GM12878 (cell line): ENCODE measurements around the gene INSRR. TPM values are rescaled to one million over a fixed set of nuclear protein-coding genes. Genes with fewer than 3 reads are reported as not detected.

Source experiments
- ATAC-seq: fragments of 200-7000 bp; cut with Tn5 transposase; 3 replicates; pipeline ENCODE4 v1.9.1; 2020; ENCODE audit warnings: mild to moderate bottlenecking, moderate library complexity
- BruUV-seq: library from RNA; stranded (reverse); fragments of 400-500 nt; replicated peaks from 2 replicates; lab custom pipeline; 2021; lab: Mats Ljungman, UMichigan
- CTCF ChIA-PET: fragments of 300-600 bp; sonication (Branson Sonifier 250); formaldehyde crosslinking; extraction: SDS; loops from one replicate; lab custom pipeline; 2021; ENCODE audit warnings: inconsistent platforms; lab: Yijun Ruan, JAX
- POLR2A ChIA-PET: fragments of 350-600 bp; formaldehyde crosslinking; extraction: SDS; loops from one replicate; lab custom pipeline; 2021; ENCODE audit warnings: inconsistent platforms; lab: Charles Lee
- RAD21 ChIA-PET: fragments of 300-600 bp; sonication (Branson Sonifier 250); formaldehyde crosslinking; loops from one replicate; lab custom pipeline; 2023; ENCODE audit warnings: antibody characterized with exemption; ENCODE audit not compliant: unreplicated experiment; lab: Charles Lee
- SMC1A ChIA-PET: fragments of 300-600 bp; sonication (Branson Sonifier 250); formaldehyde crosslinking; loops from one replicate; lab custom pipeline; 2023; ENCODE audit not compliant: unreplicated experiment, uncharacterized antibody; lab: Charles Lee
- DNase-seq: peaks from one replicate; pipeline ENCODE4 v3.0.0-alpha.2; 2011; ENCODE audit warnings: low read depth, low spot score
- FAIRE-seq: peaks from 3 replicates; lab custom pipeline; 2011; peaks lifted over from hg19 to GRCh38; lab: Jason Lieb, UNC
- H2AFZ ChIP-seq: 2 replicates; pipeline ENCODE4 v1.6.0; 2011; ENCODE audit warnings: low read depth, low read length, control low read depth; ENCODE audit not compliant: control insufficient read depth
- H3K27ac ChIP-seq: 2 replicates; pipeline ENCODE4 v1.5.1; 2011; ENCODE audit warnings: control low read depth; ENCODE audit not compliant: control insufficient read depth, insufficient read depth
- H3K27me3 ChIP-seq, 2 experiments: replicated peaks in 1 of 2; 2 replicates each; pipeline versions ENCODE4 v1.6.0 to v1.6.1; 2011; ENCODE audit warnings: low read length in 1 of 2; ENCODE audit not compliant: control insufficient read depth in 2 of 2, insufficient read depth in 2 of 2
- H3K36me3 ChIP-seq, 2 experiments: 2 replicates each; pipeline ENCODE4 v1.5.1; 2011; ENCODE audit warnings: low read length in 1 of 2; ENCODE audit not compliant: control insufficient read depth in 2 of 2, insufficient read depth in 2 of 2
- H3K4me1 ChIP-seq: 2 replicates; pipeline ENCODE4 v1.6.1; 2011; ENCODE audit warnings: mild to moderate bottlenecking, low read length, moderate library complexity, mixed read lengths; ENCODE audit not compliant: control insufficient read depth, insufficient read depth
- H3K4me2 ChIP-seq: 2 replicates; pipeline ENCODE4 v1.6.0; 2011; ENCODE audit warnings: control low read depth; ENCODE audit not compliant: control insufficient read depth, insufficient read depth
- H3K4me3 ChIP-seq: fragments of 200-600 bp; sonication (generic); 2 replicates; pipeline ENCODE4 v1.5.1; 2016
- H3K79me2 ChIP-seq: 2 replicates; pipeline ENCODE4 v1.6.0; 2011; ENCODE audit warnings: low read length; ENCODE audit not compliant: control insufficient read depth, insufficient read depth
- H3K9ac ChIP-seq: 2 replicates; pipeline ENCODE4 v1.8.0; 2011; ENCODE audit warnings: low read length, control low read depth, mixed read lengths; ENCODE audit not compliant: control insufficient read depth, insufficient read depth
- H3K9me3 ChIP-seq: replicated peaks from 3 replicates; pipeline ENCODE4 v1.5.1; 2011; ENCODE audit warnings: mild to moderate bottlenecking, low read length; ENCODE audit not compliant: control insufficient read depth, insufficient read depth
- H4K20me1 ChIP-seq: 2 replicates; pipeline ENCODE4 v1.6.0; 2011; ENCODE audit not compliant: control insufficient read depth, insufficient read depth
- ATF3 ChIP-seq: IDR thresholded peaks from 2 replicates; pipeline ENCODE4 v1.6.1; 2011; ENCODE audit warnings: low read depth, mild to moderate bottlenecking, low read length, moderate library complexity, borderline replicate concordance; ENCODE audit errors: extremely low read depth
- BCL3 ChIP-seq: IDR thresholded peaks from 2 replicates; pipeline ENCODE4 v1.6.1; 2011; ENCODE audit warnings: borderline replicate concordance, low read depth, mild to moderate bottlenecking, moderate library complexity, low read length; ENCODE audit not compliant: insufficient read depth, poor library complexity, severe bottlenecking
- ETV6 ChIP-seq, 2 experiments: fragments of 450-650 bp in 1 of 2; IDR thresholded peaks in 1 of 2; conservative IDR thresholded peaks in 1 of 2; 2 replicates each; pipeline ENCODE4 v1.6.1; 2014; ENCODE audit warnings: antibody characterized with exemption in 1 of 2, borderline replicate concordance in 1 of 2, low read depth in 1 of 2, mild to moderate bottlenecking in 1 of 2, moderate library complexity in 1 of 2
- HCFC1 ChIP-seq: fragments of 150-350 bp; IDR thresholded peaks from 2 replicates; pipeline ENCODE4 v1.6.1; 2014; ENCODE audit warnings: low read length
- MAX ChIP-seq: IDR thresholded peaks from 2 replicates; pipeline ENCODE4 v1.6.1; 2012; ENCODE audit warnings: low read depth, low read length, improper control_type of control experiment
- NBN ChIP-seq: fragments of 450-650 bp; IDR thresholded peaks from 2 replicates; pipeline ENCODE4 v1.6.1; 2016
- POU2F2 ChIP-seq: IDR thresholded peaks from 3 replicates; pipeline ENCODE4 v1.6.1; 2011; ENCODE audit warnings: low read depth, mild to moderate bottlenecking, low read length, borderline replicate concordance
- PRDM15 ChIP-seq: fragments of 450-650 bp; formaldehyde crosslinking; IDR thresholded peaks from 2 replicates; pipeline ENCODE4 v1.4.0; 2020; ENCODE audit warnings: mild to moderate bottlenecking, moderate library complexity
- RBBP5 ChIP-seq: fragments of 200-600 bp; sonication (generic); conservative IDR thresholded peaks from 2 replicates; pipeline ENCODE4 v1.6.1; 2016
- RELB ChIP-seq: fragments of 450-650 bp; IDR thresholded peaks from 2 replicates; pipeline ENCODE4 v1.6.1; 2017; ENCODE audit warnings: low read depth, mild to moderate bottlenecking, moderate library complexity
- SUPT20H ChIP-seq: IDR thresholded peaks from 2 replicates; pipeline ENCODE4 v1.6.1; 2011; ENCODE audit warnings: low read depth, mild to moderate bottlenecking, low read length, moderate library complexity, borderline replicate concordance; ENCODE audit not compliant: control insufficient read depth
- SUZ12 ChIP-seq: fragments of 200-600 bp; sonication (generic); IDR thresholded peaks from one replicate; pipeline ENCODE4 v1.6.1; 2018; ENCODE audit warnings: antibody characterized with exemption, mild to moderate bottlenecking; ENCODE audit not compliant: unreplicated experiment
- TAF1 ChIP-seq: IDR thresholded peaks from 2 replicates; pipeline ENCODE4 v1.6.1; 2011; ENCODE audit warnings: mild to moderate bottlenecking, low read depth, low read length, borderline replicate concordance
- TCF7 ChIP-seq: IDR thresholded peaks from 2 replicates; pipeline ENCODE4 v1.6.1; 2014; ENCODE audit warnings: antibody characterized with exemption, borderline replicate concordance
- ZNF622 ChIP-seq: fragments of 450-650 bp; IDR thresholded peaks from 2 replicates; pipeline ENCODE4 v1.6.1; 2017; ENCODE audit warnings: mild to moderate bottlenecking, inconsistent platforms
- ZSCAN29 ChIP-seq: fragments of 450-650 bp; IDR thresholded peaks from 2 replicates; pipeline ENCODE4 v1.6.1; 2017; ENCODE audit warnings: mild to moderate bottlenecking, moderate library complexity
- WGBS: methylation state at CpG from one replicate; pipeline ENCODE4 v1.1.6; 2016; ENCODE audit warnings: low lambda C conversion rate; ENCODE audit not compliant: insufficient replicate concordance, insufficient coverage; ENCODE audit errors: missing lambda C conversion rate; 5-methylcytosine and 5-hydroxymethylcytosine counted together
- in situ Hi-C: fragments of 300-500 bp; cut with MboI; formaldehyde crosslinking; loops from 9 replicates; pipeline ENCODE4 v1.14.3; 2018; ENCODE audit warnings: mixed read lengths
- intact Hi-C: fragments of 100-400 bp; cut with micrococcal nuclease; formaldehyde crosslinking; loops from one replicate; pipeline ENCODE4 v1.14.2; 2022; ENCODE audit not compliant: unreplicated experiment
- polyA plus RNA-seq, 11 experiments: library from polyadenylated mRNA; depleted of rRNA in 4 of 11; unstranded in 6 of 11; stranded (reverse) in 5 of 11; fragments of >200 nt; fragmentation: Nextera tagmentation in 4 of 11; fragmentation: Illumina TruSeq in 1 of 11; extraction: Ambion mirVana in 4 of 11; extraction: Trizol in 1 of 11; gene quantifications; 1 replicate in 1 of 11; 2 replicates in 10 of 11; pipeline versions ENCODE4 v1.2.1 to v1.2.3, GENCODE V29; 2011 to 2016; ENCODE audit warnings: inconsistent platforms in 2 of 11, missing spikeins in 2 of 11, low read depth in 1 of 11
- total RNA-seq, 4 experiments: library from RNA; depleted of rRNA in 3 of 4; stranded (reverse); fragments of >200 nt in 3 of 4; fragmentation: Illumina TruSeq in 1 of 4; extraction: Trizol in 1 of 4; gene quantifications; 2 replicates each; pipeline versions ENCODE4 v1.2.1 to v1.2.3, GENCODE V29; 2013 to 2021

The INSRR gene
- total and polyA plus RNA-seq, 10 of the 15 experiments (the other 5 are each of a cell fraction or from before 2014, with no cell fraction given), result 0.01 TPM; not detected in 9

- TF ChIP-seq PRDM15 (CRISPR knock-in tag), result no peak
- no peak for TF ChIP-seq SUZ12
- no peak for TF ChIP-seq BCL3
- TF ChIP-seq HCFC1, result no peak
- TF ChIP-seq, all 136 proteins: peak for 0
Observed at GRCh38 chr1:156873659-156874058, 14.7 kb upstream of the INSRR start (continued).

- no TSS peak for BruUV-seq
- POLR2A ChIA-PET, result no interaction called here
- H3K27me3 ChIP-seq, result no peaks in the 10 kb centered on the region; a peak in 3 of 4 replicates
- CTCF ChIA-PET, result interaction anchor here (1.0 to 2.5 kb wide), 4 partner anchors 9 to 180 kb away, joined by 3 to 11 read pairs (median 4); partner anchors contain the start of gene NTRK1
- no peak for ATAC-seq
- SMC1A ChIA-PET, result interaction anchor here (1.2 to 3.7 kb wide), 2 partner anchors 9 to 52 kb away, joined by 3 to 14 read pairs; partner anchors contain the start of gene NTRK1
- FAIRE-seq, result no peak
- H3K9me3 ChIP-seq, result no peaks in the 10 kb centered on the region
- RAD21 ChIA-PET, result no interaction called here
- in situ Hi-C loops, result no loop called here
- 40% methylated on average over 9 of the region's 9 CpGs for WGBS
- H3K9ac ChIP-seq, result no peak overlapping the region
- no peaks in the 10 kb centered on the region for H3K4me1 ChIP-seq
- H2AFZ ChIP-seq, result no peak overlapping the region
- no peaks in the 10 kb centered on the region for H3K36me3 ChIP-seq
- H3K4me2 ChIP-seq, result no peak overlapping the region
- no peaks in the 10 kb centered on the region for H3K79me2 ChIP-seq
- H3K27ac ChIP-seq, result no peak overlapping the region
- no peak overlapping the region for H3K4me3 ChIP-seq
- intact Hi-C loops, result no loop called here
- H4K20me1 ChIP-seq, result no peaks in the 10 kb centered on the region
- no peak for DNase-seq
- TF ChIP-seq ETV6 (conservative IDR thresholded peaks at IDR 0.05 in 1 of 2, IDR thresholded peaks at IDR 0.05 in 1 of 2; ENCODE audit: borderline replicate concordance in 1 of 2, low read depth in 1 of 2) (no peak), HCFC1 (no peak), TAF1 (no peak), MAX (no peak), RELB (no peak), RBBP5 (no peak), NBN (no peak), ZNF622 (no peak), TCF7 (no peak), POU2F2 (no peak), SUPT20H (no peak), ATF3 (no peak), ZSCAN29 (no peak)
Observed at GRCh38 chr1:156869455-156869854, 10.5 kb upstream of the INSRR start.
